HG03280 (cell line): ENCODE data around the gene C2CD3.
A peak's percentile ranks its signal among the peaks of the same experiment; 100 is the strongest.

Experiments used
- ATAC-seq: cut with Tn5 transposase; IDR thresholded peaks from one replicate; pipeline ENCODE4 v1.9.1; 2021; ENCODE audit warnings: mild to moderate bottlenecking, moderate library complexity; ENCODE audit not compliant: unreplicated experiment

C2CD3 gene, protein sequence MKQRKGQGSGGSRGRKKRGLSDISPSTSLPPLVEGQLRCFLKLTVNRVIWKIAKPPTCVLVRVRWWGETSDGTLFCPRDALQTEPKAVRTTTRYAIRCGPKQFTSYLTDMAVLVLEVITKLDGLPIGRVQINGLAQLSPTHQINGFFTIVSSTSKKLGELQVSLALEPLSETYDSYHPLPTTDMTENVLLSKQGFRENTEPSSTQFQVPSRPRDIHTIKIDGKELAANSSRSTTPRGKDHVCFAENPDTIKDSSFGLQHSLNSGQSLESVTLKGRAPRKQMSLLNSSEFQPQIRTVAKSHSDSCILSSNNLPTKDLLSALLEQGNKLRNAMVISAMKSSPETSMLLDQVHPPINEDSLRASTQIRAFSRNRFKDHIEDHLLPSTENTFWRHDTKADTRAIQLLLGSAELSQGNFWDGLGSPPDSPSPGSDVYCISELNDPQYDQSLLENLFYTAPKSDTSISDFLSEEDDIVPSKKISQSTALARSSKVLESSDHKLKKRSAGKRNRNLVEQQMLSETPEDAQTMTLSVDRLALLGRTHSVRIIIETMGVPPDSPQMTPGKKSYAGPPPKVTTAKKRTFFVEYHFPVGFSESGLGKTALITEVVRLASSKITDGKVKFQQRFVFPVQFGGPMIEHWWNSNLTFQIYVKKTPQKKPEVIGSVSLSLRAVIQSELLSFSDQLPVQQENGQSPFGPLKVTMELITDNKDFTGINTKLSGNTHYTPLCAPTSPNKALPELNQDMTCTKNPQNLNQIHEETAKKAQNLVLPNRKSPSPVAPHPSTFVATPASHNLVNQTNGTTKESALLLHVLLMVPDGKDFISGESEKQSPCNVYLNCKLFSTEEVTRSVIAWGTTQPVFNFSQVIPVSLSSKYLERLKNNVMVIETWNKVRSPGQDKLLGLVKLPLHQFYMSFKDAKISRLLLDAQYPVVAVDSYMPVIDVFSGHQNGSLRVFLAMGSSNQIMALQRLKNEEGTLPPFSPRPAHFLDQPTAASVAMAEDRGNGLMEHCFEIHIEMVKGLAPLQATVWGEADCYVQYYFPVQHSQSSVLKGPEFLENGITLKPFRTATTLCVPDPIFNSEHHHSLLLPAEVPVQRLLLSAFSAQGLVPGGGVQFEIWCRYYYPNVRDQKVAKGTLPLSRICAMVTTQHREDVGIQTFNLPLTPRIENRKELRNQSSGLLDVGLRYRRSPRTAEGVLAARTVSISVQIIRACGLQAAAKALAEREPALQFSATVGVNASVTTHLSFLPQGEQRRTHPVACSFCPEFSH (N-terminal part only)

DNA sequence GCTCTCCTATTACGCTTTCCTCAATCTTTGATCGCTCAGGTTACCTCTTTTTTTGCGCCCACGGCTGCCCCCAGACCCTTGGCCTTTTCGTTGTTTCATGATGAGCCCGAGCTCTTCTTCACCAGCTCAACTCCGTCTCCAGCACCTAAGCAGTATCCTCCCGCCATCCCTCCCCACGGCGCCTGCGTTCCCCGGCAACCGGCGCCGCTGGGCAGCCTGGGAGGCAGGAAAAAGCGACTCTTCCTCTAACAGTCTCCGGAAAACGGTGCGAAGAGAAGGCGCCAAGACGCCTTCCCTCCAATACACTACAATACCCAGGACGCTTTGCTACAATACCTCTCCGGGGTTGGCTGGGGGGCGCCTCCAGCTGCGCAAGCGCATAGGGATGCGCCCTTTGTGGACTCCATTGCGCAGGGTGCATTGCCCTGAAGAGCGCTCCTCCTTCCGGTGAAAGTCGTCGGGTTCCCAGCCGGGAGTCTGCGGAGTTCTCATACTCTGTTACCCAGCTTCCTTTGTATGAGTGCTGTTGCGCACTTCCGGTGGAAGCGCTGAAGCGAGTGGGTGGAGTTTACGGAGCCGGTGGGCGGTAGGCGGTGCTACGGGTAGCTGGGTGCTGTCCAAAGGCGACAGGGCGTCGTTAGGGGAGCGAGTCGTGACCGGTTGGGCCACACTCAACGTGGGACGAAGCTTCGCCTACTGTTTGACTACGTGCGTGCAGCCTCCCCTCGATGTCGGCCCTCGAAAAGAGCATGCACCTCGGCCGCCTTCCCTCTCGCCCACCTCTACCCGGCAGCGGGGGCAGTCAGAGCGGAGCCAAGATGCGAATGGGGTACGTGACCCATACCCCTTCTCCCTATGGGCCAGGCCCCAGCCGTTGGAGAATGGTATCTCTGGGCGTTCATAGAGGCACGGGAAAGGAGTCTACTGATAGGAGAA is at the start of gene C2CD3, which contains the start of gene PPME1:
Gene C2CD3, minus strand, starts transcription at position 309 of the 936 bp plus-strand sequence. Its CDS starts 210 bp downstream, at position 99.
Gene PPME1, plus strand, starts transcription at position 596 of the 936 bp plus-strand sequence. Its CDS starts 133 bp downstream, at position 729.
- peak; percentile 96 for ATAC-seq

DNA sequence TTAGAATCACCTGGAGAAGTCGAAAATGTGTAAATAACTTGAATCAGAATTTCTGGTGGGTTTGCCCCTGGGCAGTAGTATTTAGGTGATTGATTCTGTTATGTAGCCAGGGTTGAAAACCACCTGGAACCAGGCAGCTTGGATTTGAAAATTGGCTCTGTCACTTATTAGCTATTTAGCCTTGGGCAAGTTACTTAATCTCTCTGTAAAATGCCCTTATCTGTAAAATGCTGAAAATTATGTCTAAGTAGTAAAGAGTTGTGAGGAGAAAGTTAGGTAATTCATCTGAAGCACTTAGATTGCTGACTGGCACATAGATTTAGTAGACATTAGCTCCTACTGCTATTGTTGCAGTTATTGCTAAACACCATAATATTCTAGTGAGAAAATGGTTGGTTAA is 49.6 kb upstream of the C2CD3 start:
- ATAC-seq: no peak

DNA sequence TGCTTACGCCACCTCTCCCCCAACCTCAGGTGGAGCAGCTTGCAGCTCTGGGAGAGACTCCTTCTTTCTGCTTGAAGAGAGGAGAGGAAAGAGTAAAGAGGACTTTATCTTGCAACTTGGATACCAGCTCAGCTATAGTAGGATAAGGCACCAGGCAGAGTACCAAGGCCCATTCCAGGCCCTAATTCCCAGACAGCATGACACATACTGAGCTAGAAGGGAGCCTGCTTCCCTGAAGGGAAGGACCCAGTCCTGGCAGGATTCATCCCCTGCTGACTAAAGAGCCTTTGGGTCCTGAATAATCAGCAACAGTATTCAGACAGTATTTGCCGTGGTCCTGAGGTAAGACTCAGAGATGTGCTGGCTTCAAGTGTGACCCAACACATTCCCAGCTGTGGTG is 41.7 kb upstream of the C2CD3 start:
- no peak for ATAC-seq

DNA sequence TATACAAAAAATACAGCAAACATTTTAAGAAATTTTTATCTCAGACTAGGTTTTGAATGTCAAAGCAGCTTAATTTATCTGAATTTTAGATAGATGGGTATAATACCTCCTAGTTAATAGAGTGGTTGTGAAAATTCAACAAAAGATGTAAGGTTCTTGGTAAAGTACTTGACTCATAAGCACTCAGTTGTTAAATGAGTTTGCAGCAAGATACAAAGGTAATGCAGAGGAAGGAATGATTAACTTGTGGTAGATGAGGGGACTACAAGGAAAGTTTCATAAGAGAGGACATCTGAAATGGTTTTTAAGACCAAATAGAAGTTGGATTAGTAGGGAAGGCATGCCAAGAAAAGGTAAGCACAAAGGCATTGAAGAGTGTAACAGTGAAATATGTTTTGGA is 37.7 kb upstream of the C2CD3 start:
- ATAC-seq: no peak

DNA sequence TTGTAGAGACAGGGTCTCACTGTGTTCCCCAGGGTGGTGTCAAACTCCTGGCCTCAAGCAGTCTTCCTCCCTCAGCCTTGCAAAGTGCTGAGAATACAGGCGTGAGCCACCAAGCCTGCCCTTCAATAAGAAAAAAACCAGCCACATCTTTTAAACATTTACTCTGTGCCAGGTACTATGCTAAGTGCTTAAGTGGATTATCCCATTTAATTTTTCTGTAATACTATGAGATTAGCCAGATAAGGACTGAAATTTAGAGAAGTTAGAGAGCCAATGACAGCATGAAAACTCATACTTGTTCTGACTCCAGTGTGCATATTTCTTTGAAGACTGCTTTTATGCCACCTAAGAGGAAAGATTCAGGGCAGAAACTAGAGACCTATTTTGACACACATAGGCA is 35.9 kb upstream of the C2CD3 start:
- ATAC-seq: no peak

DNA sequence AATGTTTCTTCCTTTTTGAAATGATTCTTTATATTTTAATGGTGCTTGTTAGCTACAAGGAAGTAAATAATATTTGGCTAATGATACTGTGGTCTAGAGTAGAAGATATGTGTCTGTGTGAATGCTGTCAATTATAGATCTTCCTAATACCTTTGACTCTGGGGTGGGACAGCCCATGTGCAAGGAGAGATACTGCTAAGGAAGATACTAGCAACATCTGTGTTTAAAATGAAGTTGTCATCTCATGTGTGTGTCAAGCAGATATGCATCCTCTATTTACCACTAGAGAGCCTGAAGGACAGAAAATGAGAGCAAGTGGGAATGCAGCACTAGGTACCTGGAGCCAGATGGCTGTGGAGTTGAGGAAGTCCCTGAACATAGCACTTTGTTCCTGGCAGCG is 34.4 kb upstream of the C2CD3 start:
- ATAC-seq: no peak

DNA sequence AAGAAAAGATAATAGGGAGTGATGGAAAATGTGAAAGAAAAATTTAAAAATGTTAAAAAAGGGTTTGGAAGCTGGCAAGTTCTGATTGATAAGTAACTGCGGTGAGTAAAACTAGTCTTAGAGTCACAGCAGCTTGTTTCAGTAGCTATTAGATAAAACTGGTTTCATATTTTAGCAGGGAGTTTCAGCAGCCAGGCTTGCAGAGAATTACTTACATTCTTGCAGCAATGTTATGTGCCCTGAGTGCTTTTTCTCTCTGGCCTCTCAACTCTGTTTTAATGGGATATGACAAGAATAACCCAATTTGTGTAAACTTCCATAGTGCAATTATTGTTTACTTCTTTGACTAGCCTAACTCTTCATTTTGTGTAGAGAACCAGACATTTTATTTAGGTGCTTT is 33.9 kb upstream of the C2CD3 start:
- ATAC-seq: no peak

DNA sequence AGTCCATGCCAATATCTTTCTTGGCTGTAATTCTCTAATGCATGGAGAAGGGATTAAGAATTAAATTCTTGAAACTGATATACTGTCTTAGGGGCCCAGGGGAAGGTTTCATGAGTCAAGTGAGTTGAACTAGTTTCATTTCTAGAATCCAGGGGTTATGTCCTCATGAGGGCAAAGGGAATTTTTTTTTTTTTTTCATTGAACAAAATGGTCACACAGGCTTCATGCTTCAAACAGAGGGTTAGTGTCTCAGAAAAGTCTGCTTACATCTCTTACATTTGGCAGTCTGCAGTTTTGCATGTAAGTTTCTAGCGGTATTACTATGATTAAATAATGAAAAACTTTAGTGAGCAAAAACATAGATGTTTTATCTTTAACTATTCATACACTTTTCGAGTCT is 33.2 kb upstream of the C2CD3 start:
- ATAC-seq: no peak

DNA sequence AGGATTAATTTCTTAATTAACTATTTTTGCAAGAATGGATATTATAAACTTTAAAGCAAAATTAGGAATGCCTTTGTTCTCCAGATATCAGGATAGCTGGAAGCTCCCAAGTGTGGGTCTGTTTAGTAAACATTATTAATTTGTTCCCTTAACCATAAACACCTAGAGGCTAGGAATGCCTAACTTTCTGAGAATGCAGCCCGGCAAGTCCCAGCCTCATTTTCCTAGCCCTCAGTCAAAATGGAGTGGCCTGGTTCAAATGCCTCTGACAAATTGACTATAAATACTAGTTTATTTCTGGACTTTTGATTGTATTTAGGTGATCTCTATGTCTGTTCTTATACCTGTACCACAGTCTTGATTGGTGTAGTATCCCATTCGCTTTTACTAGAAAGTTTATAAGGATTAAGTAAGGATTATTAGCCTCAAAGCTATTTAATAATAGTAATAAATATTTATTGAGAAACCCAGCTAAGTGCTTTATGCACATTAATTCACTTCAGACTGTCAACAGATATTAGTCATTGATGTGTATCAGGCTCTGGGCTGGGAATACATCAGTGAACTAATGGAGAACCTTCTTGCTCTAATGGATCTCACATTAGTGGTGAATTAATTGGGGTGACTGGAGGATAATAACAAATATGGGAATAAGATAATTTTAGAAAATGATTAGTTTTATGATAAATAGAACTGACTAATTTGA is 26.1 kb upstream of the C2CD3 start:
- no peak for ATAC-seq

DNA sequence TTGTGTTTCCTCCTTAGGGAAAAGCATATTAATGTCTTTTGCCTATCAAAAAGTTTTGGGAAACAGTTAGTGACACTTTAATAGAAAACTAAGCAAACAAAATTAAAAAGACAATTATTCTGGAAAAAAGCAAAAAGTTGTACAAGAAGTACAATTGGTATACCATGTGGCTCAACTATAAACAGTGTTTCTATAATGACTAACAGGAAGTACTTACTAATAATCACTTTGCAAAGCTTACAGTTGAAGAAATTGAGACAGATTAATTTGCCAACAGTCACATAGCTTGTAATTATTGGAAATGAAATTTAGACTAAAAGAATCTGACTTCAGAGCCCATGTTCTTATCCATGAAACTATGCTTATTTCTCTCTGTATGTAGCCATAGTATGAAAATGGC is 25.0 kb upstream of the C2CD3 start:
- ATAC-seq: no peak

DNA sequence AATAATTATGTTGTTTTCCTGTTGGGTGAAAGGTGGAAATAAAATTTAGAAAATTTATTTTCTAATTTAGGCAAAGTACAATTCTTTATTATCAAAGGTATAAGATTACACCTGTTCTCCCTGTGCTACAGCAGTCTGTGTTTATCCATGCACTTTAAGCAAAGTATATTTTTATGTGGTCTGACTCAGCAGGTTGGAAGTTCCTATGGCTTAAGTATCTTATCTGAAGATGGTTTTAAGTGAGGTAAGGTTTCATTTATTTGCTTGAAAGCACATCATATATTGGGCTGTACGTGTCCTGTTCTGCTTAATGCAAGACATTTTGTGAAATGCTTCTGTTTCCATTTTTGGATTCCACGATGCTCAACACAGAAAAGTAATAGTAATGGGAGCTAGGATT is 14.9 kb upstream of the C2CD3 start:
- no peak for ATAC-seq

DNA sequence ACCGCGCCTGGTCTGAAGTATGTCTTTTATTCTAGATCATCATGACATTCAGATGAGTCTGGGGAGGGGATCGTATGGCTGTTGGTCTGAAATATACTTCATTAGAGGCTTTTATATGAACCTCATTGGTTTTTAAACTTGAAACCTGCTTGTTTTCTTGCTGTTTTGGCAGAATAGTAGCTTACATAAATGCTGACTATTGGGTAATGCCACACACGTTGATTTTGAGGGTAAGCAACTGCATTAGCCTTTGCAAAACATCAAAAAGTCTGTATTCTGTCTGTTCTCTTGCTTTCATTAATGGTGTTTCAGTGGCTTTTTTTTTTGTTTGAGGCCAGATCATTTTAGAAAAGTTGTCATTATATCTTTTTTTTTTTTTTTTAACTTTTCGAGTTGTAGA is 14.5 kb upstream of the C2CD3 start:
- no peak for ATAC-seq

DNA sequence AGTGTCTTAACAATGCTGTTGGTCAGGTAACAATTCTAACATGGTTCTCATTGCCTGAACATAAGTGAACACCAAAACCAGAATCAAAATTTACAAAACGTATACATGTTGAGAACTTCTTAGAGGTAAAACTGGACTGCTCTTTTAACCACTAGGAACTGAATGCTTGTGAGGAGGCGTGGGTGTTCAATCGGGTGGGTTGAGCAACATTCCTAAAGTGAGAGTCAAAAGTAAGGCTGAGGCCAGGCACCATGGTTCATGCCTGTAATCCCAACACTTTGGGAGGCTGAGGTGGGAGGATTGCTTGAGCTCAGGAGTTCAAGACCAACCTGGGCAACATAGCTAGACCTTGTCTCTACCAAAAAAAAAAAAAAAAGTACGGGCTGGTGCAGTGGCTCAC is 11.8 kb upstream of the C2CD3 start:
- no peak for ATAC-seq

DNA sequence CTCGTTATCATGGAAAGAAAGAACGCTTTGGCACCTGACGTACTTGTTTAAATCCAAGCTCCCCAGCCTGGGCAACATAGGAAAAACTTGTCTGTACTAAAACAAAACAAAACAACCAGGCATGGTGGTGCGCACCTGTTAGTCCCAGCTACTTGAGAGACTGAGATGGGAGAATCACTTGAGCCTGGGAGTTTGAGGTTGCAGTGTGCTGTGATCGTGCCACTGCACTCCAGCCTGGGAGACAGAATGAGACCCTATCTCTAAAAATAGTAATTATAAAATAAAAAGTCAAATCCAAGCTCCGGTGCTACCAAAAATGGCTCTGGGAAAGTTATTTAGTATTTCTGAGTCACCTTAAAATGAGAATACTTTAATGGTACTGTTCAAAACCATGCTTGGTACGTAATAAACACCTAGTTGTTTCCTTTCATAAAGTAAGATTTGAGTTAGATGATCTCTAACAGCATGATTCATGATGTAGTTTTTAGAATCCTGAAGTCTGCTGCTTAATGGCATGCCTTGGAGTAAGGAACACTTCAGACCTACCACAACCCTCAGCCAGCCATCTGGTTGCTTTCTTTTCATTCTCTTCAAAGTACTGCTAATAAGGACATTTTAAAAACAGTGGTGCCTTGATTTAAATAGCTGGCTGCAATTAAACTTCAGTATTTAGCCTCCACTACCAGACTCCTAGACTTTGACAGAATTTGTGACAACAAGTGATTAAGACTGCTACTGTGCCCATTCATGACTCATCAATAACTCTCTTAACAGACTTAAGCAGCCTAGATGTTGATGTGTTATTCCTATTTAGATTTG is 8.6 kb upstream of the C2CD3 start:
- no peak for ATAC-seq

DNA sequence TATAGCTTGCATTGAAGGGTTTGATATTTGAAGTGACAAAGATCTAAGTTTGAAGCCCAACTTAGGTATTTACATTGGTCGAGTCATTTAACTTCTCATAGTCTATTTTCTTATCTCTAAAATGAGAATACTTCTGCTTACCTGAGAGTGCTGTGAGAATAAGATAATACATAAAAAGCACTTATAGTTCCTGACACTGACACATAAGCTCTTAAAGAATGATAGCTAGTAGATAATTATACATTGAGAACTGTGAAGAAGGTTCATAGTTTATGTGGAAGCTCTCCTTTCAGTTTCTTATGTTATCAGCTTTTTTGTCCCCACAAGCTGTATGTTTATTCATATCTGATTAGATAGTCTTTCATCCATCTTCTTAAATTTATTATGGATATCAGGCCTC is 5.1 kb upstream of the C2CD3 start:
- no peak for ATAC-seq

DNA sequence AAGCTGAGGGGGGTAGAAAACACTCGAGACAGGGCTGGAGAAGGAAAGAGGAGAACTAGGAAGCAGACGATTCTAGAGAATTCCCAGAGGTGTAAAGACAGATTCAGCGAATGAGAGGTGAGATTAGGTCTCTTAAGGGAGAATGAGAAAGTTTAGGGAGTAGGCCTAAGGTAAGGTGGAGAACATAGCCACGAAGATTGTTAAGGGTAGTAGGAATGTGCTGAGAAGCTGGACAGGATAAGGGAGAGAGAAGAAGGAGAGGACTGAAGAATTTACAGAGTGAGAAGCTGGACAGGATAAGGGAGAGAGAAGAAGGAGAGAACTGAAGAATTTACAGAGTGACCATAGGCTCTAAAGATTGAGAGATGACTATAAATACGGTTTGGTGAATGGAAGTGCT is 1.2 kb upstream of the C2CD3 start:
- ATAC-seq: no peak

DNA sequence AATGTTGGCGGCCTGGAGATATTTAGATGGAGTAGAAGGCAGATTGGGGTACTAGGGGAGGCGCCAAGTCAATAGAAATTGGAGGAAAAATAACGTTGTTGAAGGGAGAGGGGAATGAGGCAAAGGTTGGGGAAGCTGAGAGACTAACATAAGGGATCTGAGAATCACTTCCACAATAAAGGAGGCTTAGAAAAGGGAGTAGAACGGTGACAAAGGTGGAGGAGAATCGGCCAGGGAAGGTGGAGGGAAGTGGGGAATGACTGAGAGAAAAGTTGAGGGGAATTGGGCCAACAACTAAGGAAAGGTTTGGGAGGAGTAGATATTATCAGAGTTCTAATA is 797 bp upstream of the C2CD3 start:
- no peak for ATAC-seq

DNA sequence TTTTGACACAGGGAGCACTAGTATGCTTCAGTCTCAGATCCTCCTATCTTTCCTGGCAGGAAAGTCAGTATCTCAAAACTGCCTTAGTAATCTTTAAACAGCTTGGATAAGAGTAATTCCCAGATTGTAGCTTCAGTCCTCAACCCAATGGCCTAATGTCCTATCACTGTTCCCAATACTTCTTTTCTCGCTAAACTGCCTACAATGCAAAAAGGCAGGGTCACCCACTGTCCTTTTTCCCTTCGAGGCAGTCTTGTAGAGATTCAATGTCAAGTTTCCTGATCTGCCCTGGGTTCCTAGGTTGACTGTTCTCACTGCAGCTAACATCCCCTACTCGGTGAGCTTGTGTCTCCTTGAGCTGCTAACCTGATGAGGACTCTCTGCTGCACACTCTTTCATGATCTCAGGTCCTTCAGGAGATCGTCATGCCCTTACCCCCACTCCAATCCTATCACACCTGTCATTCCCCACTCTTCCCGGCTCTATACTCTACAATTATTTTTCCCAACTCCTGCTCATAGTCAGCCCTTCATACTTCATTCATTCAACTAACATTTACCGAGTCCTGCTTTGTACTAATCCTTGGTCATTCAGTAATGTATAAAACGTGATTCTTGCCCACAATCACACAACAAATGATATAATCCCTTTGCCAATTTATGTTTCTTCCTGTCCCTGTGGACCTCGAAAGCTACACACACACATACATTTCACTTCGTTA is 904 bp downstream of the C2CD3 start:
- ATAC-seq: no peak
